Endodermal cell (in vitro differentiated cells): ENCODE measurements around the gene SLC39A3. TPM values are rescaled to one million over a fixed set of nuclear protein-coding genes. Genes with fewer than 3 reads are reported as not detected.

ENCODE experiments used
- DNase-seq: peaks from one replicate; pipeline ENCODE4 v3.0.0-alpha.2; 2017
- H3K27ac ChIP-seq: 2 replicates; pipeline ENCODE4 v1.5.1; 2013; ENCODE audit warnings: mild to moderate bottlenecking, low read depth, low read length, moderate library complexity
- H3K27me3 ChIP-seq: 2 replicates; pipeline ENCODE4 v1.6.1; 2013; ENCODE audit warnings: mild to moderate bottlenecking, low read length, moderate library complexity; ENCODE audit not compliant: insufficient read depth, control insufficient read depth, poor library complexity, severe bottlenecking
- H3K36me3 ChIP-seq: 2 replicates; pipeline ENCODE4 v1.7.0; 2013; ENCODE audit warnings: mild to moderate bottlenecking, low read length, moderate library complexity; ENCODE audit not compliant: control insufficient read depth, insufficient read depth
- H3K4me1 ChIP-seq: one replicate; pipeline ENCODE4 v1.7.0; 2013; ENCODE audit warnings: low read length; ENCODE audit not compliant: control insufficient read depth, insufficient read depth
- H3K4me3 ChIP-seq: 2 replicates; pipeline ENCODE4 v1.5.1; 2013; ENCODE audit warnings: mild to moderate bottlenecking, low read length, moderate library complexity
- H3K9ac ChIP-seq: 2 replicates; pipeline ENCODE4 v1.6.1; 2013; ENCODE audit warnings: mild to moderate bottlenecking, low read length, moderate library complexity; ENCODE audit not compliant: poor library complexity, severe bottlenecking; ENCODE audit errors: extremely low read depth
- H3K9me3 ChIP-seq: 2 replicates; pipeline ENCODE4 v1.6.1; 2013; ENCODE audit warnings: mild to moderate bottlenecking, low read length, moderate library complexity; ENCODE audit not compliant: control insufficient read depth
- H3K27ac Mint-ChIP-seq: 2 replicates; pipeline ENCODE4 v1.8.0; 2020; ENCODE audit warnings: mixed read lengths
- H3K27me3 Mint-ChIP-seq: 2 replicates; pipeline ENCODE4 v1.8.0; 2021; ENCODE audit warnings: mild to moderate bottlenecking, mixed read lengths; ENCODE audit not compliant: insufficient read depth
- H3K36me3 Mint-ChIP-seq: 2 replicates; pipeline ENCODE4 v1.8.0; 2020; ENCODE audit warnings: low read depth, mixed read lengths
- H3K4me1 Mint-ChIP-seq: 2 replicates; pipeline ENCODE4 v1.8.0; 2020; ENCODE audit warnings: mixed read lengths
- H3K4me3 Mint-ChIP-seq: 2 replicates; pipeline ENCODE4 v1.8.0; 2020; ENCODE audit warnings: mild to moderate bottlenecking, moderate library complexity, mixed read lengths
- H3K9me3 Mint-ChIP-seq: 2 replicates; pipeline ENCODE4 v1.8.0; 2020; ENCODE audit warnings: mild to moderate bottlenecking, mixed read lengths
- CTCF ChIP-seq: fragments of 200-600 bp; sonication (generic); conservative IDR thresholded peaks from 2 replicates; pipeline ENCODE4 v1.5.0; 2021; ENCODE audit warnings: antibody characterized with exemption, mild to moderate bottlenecking
- WGBS, 2 experiments: methylation state at CpG; one replicate each; pipeline versions ENCODE4 v1.1.5 to v1.1.7; 2013; ENCODE audit warnings: missing lambda C conversion rate in 2 of 2, mixed read lengths in 1 of 2; ENCODE audit not compliant: insufficient coverage in 1 of 2, insufficient read length in 1 of 2; 5-methylcytosine and 5-hydroxymethylcytosine counted together
- total RNA-seq, 2 donors: library from RNA; stranded (reverse); fragmentation: NEBNext Ultra II Directional in 1 of 2; extraction: Animal tissue kit (Norgen Biotek cat#: 25700) in 1 of 2; gene quantifications; 2 replicates in 1 of 2; 3 replicates in 1 of 2; pipeline ENCODE4 v1.2.1, GENCODE V29; 2021

SLC39A3 gene
- total RNA-seq, 2 donors from 2014 or later: 25.3 to 28.6 TPM

- Mint-ChIP-seq H3K9me3 (no peaks in the 10 kb centered on the region), H3K4me1 (no peaks in the 10 kb centered on the region), H3K4me3 (no peak overlapping the region), H3K27ac (no peak overlapping the region), H3K36me3 (peaks cover 23% of the 10 kb centered on the region), H3K27me3 (no peaks in the 10 kb centered on the region)
- Histone ChIP-seq H3K27me3 (no peaks in the 10 kb centered on the region), H3K9ac (no peak overlapping the region), H3K27ac (no peak overlapping the region), H3K9me3 (no peaks in the 10 kb centered on the region), H3K4me3 (no peak overlapping the region), H3K36me3 (peaks cover 30% of the 10 kb centered on the region), H3K4me1 (no peaks in the 10 kb centered on the region)
- no peak for TF ChIP-seq CTCF
- WGBS, 2 experiments: 95 to 98% methylated on average over 8 to 19 of the region's 19 CpGs
- no peak for DNase-seq
These were observed 27.9 kb upstream of the SLC39A3 start for GRCh38 chr19:2767688-2768087.

GRCh38 chr19:2766594-2767372, 27.0 kb upstream of the SLC39A3 start:
- Histone ChIP-seq H3K27ac (no peak overlapping the region), H3K9ac (no peak overlapping the region), H3K27me3 (no peaks in the 10 kb centered on the region), H3K36me3 (peaks cover 36% of the 10 kb centered on the region), H3K4me3 (no peak overlapping the region), H3K4me1 (no peaks in the 10 kb centered on the region), H3K9me3 (no peaks in the 10 kb centered on the region)
- DNase-seq: no peak
- TF ChIP-seq CTCF: no peak
- no peaks in the 10 kb centered on the region for H3K27me3 Mint-ChIP-seq
- 93 to 96% methylated on average over 23 to 35 of the region's 35 CpGs for WGBS, 2 experiments
- no peak overlapping the region for H3K27ac Mint-ChIP-seq
- H3K4me1 Mint-ChIP-seq: no peaks in the 10 kb centered on the region
- H3K36me3 Mint-ChIP-seq: peaks cover 28% of the 10 kb centered on the region
- no peak overlapping the region for H3K4me3 Mint-ChIP-seq
- H3K9me3 Mint-ChIP-seq: no peaks in the 10 kb centered on the region

- no peaks in the 10 kb centered on the region for H3K27me3 Mint-ChIP-seq
These were observed 25.6 kb upstream of the SLC39A3 start for GRCh38 chr19:2765376-2765775.

More at GRCh38 chr19:2765376-2765775, 25.6 kb upstream of the SLC39A3 start:
- peaks cover 41% of the 10 kb centered on the region for H3K36me3 ChIP-seq
- no peak for TF ChIP-seq CTCF
- no peak overlapping the region for H3K9ac ChIP-seq
- Mint-ChIP-seq H3K27ac (no peak overlapping the region), H3K4me1 (no peaks in the 10 kb centered on the region), H3K9me3 (no peaks in the 10 kb centered on the region), H3K36me3 (peaks cover 34% of the 10 kb centered on the region), H3K4me3 (no peak overlapping the region)
- peak overlapping the region; percentile 70 for H3K27ac ChIP-seq
- H3K4me3 ChIP-seq: no peak overlapping the region
- no peak for DNase-seq
- 97 to 98% methylated on average over 3 to 14 of the region's 15 CpGs for WGBS, 2 experiments
- H3K9me3 ChIP-seq: no peaks in the 10 kb centered on the region
- no peaks in the 10 kb centered on the region for H3K4me1 ChIP-seq
- no peaks in the 10 kb centered on the region for H3K27me3 ChIP-seq
